Stomach smooth muscle (tissue), 2 donors: ENCODE measurements around the gene FOXJ3.

Source experiments
- H3K27ac ChIP-seq: one replicate; pipeline ENCODE4 v1.7.0; 2013; ENCODE audit warnings: mild to moderate bottlenecking, low read length, inconsistent platforms
- H3K27me3 ChIP-seq, 2 donors: one replicate each; pipeline ENCODE4 v1.7.0; 2013; ENCODE audit warnings: low read length in 2 of 2; ENCODE audit not compliant: insufficient read depth in 2 of 2, control insufficient read depth in 1 of 2
- H3K36me3 ChIP-seq, 2 donors: one replicate each; pipeline ENCODE4 v1.7.0; 2013; ENCODE audit warnings: low read length in 2 of 2; ENCODE audit not compliant: control insufficient read depth in 2 of 2, insufficient read depth in 2 of 2
- H3K4me1 ChIP-seq: one replicate; pipeline ENCODE4 v1.7.0; 2013; ENCODE audit warnings: low read length; ENCODE audit not compliant: control insufficient read depth, insufficient read depth
- H3K4me3 ChIP-seq, 2 donors: one replicate each; pipeline ENCODE4 v1.7.0; 2013; ENCODE audit warnings: low read length in 2 of 2
- H3K9ac ChIP-seq, 2 donors: one replicate each; pipeline ENCODE4 v1.7.0; 2013; ENCODE audit warnings: low read length in 2 of 2, mild to moderate bottlenecking in 1 of 2
- H3K9me3 ChIP-seq, 2 donors: one replicate each; pipeline ENCODE4 v1.7.0; 2013; ENCODE audit warnings: low read length in 2 of 2; ENCODE audit not compliant: control insufficient read depth in 2 of 2
- donor health status: healthy.
- donor health status: Pancreatic carcinoma.

FOXJ3 gene

DNA sequence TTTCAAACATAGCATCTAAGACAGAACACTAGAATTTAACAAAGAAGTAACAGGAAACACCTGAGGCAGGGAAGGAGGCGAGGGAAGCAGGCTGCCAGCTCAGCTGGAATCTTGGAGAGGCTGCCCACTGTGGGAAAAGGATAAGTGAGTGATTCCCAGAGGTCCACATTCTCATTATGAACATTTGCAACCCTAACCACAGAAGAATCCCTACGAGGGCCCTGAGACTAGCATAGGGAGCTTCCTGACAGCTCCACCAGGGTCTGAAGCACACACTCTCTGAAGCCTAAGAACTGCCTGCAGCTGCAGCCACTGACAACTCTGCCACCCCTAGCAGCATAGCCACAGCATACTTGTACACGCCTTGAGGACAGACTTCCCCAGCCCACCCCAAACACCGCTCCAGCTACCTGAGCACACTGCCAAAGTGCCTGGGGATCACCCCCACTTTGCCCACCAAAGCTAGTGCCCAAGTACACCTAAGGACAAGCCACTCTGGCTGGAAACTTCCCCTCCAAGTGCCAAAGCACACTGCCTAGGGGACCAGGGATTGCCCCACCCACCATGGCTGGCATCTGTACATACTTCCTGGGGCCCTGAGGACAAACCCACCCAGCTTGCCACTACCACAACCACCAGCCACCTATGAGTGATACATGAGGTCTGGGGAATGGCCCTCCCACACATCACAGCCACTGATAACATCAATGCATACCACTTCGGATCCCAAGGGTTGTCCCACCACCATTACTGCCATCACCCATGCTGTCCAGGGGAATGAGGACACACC, 93.9 kb downstream of the FOXJ3 start:
- no peaks in the 10 kb centered on the region for H3K27me3 ChIP-seq
- no peaks in the 10 kb centered on the region for H3K4me1 ChIP-seq
- no peak overlapping the region for H3K27ac ChIP-seq
- H3K9ac ChIP-seq: no peak overlapping the region
- peaks cover 0 to 4% of the 10 kb centered on the region in 2 donors for H3K9me3 ChIP-seq
- no peak overlapping the region for H3K4me3 ChIP-seq
- H3K36me3 ChIP-seq: no peaks in the 10 kb centered on the region

DNA sequence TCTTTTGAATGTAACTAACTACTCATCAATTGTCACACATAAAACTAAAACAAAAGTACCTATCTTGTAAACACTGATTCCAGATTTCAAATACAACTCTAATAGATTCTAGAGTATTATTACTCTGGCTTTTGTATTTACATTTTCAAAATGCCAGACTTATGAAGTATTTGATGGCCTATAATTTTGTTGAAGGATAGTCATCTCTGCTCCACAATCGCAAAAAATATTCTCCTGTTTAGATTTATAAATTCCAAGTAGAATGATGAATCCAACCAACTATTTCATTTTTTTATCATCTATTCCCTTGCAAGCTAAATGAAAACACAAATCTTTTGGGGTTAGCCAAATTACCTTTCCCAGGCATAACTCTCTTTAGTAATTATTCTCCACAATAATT, 95.5 kb downstream of the FOXJ3 start:
- Histone ChIP-seq H3K27me3 (no peaks in the 10 kb centered on the region), H3K27ac (no peak overlapping the region), H3K9me3 (peaks cover 0 to 4% of the 10 kb centered on the region in 2 donors), H3K36me3 (no peaks in the 10 kb centered on the region), H3K4me1 (no peaks in the 10 kb centered on the region), H3K9ac (no peak overlapping the region), H3K4me3 (no peak overlapping the region)

DNA sequence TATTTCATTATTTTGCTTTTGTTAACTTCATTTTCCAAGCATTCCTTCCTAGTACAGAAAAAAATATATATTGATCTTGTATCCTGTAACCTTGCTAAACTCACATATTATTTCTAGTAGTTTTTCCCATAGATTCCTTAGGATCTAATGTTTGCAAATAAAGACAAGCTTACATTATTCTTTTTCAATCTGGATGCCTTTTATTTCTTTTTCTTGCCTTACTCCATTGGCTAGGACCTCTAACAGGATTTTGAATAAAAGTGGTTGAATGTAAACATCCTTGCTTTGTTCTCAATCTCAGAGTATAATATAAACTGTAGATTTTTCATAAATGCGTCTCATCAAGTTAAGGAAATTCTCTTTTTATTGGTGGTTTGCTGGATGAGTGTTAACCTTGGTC, 96.0 kb downstream of the FOXJ3 start:
- no peaks in the 10 kb centered on the region for H3K4me1 ChIP-seq
- H3K36me3 ChIP-seq: no peaks in the 10 kb centered on the region
- H3K27me3 ChIP-seq: no peaks in the 10 kb centered on the region
- H3K9me3 ChIP-seq: peaks cover 0 to 4% of the 10 kb centered on the region in 2 donors
- no peak overlapping the region for H3K4me3 ChIP-seq
- no peak overlapping the region for H3K9ac ChIP-seq
- no peak overlapping the region for H3K27ac ChIP-seq

DNA sequence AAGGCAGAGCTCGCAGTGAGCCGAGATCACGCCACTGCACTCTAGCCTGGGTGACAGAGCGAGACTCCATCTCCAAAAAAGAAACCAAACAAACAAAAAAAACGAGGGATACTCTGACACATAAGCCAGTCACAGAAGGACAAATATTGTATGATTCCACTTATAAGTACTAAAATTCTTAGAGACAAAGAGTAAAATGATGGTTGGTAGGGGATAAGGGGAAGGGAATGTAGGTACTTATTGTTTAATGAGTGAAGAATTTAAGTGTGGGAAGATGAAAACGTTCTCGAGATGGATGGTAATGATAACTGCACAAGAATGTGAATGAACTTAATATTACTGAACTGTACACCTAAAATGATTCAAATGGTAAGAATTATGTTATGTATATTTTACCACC, 103.8 kb downstream of the FOXJ3 start:
- no peaks in the 10 kb centered on the region for H3K4me1 ChIP-seq
- H3K4me3 ChIP-seq: no peak overlapping the region
- H3K9me3 ChIP-seq: no peaks in the 10 kb centered on the region
- no peaks in the 10 kb centered on the region for H3K27me3 ChIP-seq
- no peaks in the 10 kb centered on the region for H3K36me3 ChIP-seq
- H3K27ac ChIP-seq: no peak overlapping the region
- H3K9ac ChIP-seq: no peak overlapping the region

DNA sequence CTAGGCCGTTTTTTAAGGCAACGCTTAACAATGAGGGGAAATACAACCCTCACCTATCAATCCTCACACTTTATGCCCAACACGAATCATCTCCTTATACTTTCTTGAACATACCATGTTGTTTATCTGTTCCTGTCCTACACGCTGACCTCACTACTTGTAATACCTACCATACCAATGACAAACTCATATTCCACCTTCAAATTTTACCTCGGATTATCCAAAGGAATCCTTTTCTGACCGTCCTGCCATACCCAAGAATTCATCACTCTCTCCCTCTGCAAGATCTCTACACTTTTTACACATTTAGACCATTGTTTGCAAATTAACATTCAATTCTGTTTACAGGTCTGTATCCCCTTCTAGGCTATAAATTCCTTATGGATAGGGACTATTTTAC, 106.1 kb downstream of the FOXJ3 start:
- H3K36me3 ChIP-seq: no peaks in the 10 kb centered on the region
- H3K9ac ChIP-seq: no peak overlapping the region
- H3K4me1 ChIP-seq: no peaks in the 10 kb centered on the region
- no peak overlapping the region for H3K27ac ChIP-seq
- no peak overlapping the region for H3K4me3 ChIP-seq
- no peaks in the 10 kb centered on the region for H3K9me3 ChIP-seq
- no peaks in the 10 kb centered on the region for H3K27me3 ChIP-seq

DNA sequence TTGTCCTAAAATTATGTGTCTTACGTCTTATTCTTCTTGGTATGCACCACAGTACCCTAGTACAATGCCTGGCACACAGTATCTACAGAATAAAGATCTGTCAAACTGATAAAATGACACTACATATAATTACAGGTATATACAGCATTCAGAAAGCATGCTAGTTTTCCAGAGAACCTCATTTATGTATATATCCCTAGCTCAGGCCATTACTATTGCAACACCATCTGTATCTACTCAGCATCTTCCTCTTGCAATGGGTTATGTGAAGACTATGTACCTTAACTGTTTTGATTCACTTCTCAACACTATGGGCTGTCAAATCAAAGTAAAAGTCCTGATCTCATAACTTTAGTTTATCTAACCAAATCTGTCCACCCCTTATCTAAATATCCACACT, 112.0 kb downstream of the FOXJ3 start:
- Histone ChIP-seq H3K4me3 (no peak overlapping the region), H3K27me3 (no peaks in the 10 kb centered on the region), H3K4me1 (no peaks in the 10 kb centered on the region), H3K9ac (no peak overlapping the region), H3K27ac (no peak overlapping the region), H3K9me3 (no peaks in the 10 kb centered on the region), H3K36me3 (no peaks in the 10 kb centered on the region)

DNA sequence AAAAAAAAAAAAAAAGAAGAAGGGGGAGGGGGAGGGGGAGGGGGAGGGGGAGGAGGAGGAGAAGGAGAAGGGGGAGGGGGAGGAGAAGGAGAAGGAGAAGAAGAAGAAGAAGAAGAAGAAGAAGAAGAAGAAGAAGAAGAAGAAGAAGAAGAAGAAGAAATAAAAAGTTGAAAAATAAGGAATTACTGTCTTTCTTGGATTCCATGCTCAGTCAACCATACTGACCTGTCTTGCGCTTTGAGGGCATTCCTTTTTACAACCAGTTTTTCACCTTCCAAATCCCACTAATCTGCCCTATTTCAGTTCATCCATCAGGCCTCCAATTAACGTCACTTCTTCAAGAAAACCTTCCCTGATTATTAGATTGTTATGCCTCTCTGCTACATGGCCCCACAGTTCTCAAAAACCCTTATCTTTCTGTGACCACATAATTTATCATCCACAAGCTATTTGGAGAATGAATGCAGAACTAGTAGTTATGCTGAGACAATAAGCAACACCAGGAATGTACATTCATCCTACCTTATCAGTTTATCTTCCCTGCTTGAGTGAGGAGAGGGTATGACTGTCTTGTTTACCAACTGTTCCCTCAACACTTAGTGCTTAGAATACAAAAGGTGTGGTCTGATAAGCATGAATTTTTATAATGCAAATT, 113.0 kb downstream of the FOXJ3 start:
- Histone ChIP-seq H3K4me1 (no peaks in the 10 kb centered on the region), H3K27ac (no peak overlapping the region), H3K36me3 (no peaks in the 10 kb centered on the region), H3K4me3 (no peak overlapping the region), H3K9ac (no peak overlapping the region), H3K9me3 (no peaks in the 10 kb centered on the region), H3K27me3 (no peaks in the 10 kb centered on the region)

DNA sequence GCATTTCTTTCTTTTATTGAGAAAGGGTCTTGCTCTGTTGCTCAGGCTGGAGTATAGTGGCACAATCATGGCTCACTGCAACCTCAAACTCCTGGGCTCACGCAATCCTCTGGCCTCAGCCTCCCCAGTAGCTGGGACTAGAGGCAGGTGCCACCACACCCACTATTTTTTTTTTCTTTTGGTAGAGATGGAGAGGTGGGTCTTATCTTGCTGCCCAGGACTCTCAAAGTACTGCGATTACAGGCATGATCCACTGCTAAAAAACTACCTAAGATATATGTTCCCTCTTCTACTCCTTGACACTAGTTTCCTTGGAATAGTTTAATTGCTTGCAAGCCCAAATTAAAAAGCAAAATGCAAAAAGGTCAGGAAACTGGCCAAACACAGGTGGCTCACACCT, 113.6 kb downstream of the FOXJ3 start:
- Histone ChIP-seq H3K36me3 (no peaks in the 10 kb centered on the region), H3K27ac (no peak overlapping the region), H3K4me1 (no peaks in the 10 kb centered on the region), H3K9me3 (no peaks in the 10 kb centered on the region), H3K9ac (no peak overlapping the region), H3K4me3 (no peak overlapping the region), H3K27me3 (no peaks in the 10 kb centered on the region)

DNA sequence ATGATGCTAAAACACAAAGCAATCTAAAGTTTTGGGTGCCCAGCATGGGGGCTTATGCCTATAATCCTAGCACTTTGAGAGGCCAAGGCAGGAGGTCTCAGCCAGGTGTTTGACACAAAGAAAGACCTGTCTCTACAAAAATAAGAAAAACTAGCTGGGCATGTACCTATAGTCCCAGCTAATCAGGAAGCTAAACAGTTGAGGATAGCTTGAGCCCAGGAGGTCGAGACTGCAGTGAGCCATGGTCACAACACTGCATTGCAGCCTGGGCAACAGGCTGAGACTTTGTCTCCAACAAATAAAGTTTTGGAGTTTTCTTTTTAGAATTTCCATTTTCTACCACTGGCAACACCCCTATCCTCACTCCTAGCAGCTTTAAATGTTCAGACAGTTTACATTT, 115.4 kb downstream of the FOXJ3 start:
- no peak overlapping the region for H3K27ac ChIP-seq
- no peak overlapping the region for H3K9ac ChIP-seq
- H3K4me1 ChIP-seq: no peaks in the 10 kb centered on the region
- no peaks in the 10 kb centered on the region for H3K9me3 ChIP-seq
- no peaks in the 10 kb centered on the region for H3K36me3 ChIP-seq
- no peak overlapping the region for H3K4me3 ChIP-seq
- H3K27me3 ChIP-seq: no peaks in the 10 kb centered on the region

DNA sequence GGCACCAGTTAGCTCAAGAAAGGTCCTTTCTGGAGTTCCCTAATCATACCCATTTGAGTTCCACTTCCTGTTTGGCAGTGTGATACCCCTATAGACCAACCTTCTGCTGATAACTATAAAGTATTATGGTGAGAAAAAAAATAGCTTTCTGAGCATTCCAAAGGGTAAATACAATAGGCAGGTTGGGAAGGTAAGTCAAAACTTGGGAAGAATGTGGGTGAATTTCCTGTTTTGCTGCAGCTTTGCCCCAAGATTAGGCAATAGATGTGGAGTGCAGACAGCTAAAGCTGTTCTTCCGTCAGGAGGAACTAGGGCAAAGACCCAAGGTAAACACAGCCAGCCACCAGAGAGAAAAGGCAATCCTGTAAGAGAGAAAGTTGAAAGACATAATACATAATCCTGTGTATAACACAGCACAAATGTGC, 120.6 kb downstream of the FOXJ3 start:
- Histone ChIP-seq H3K4me1 (peaks cover 2% of the 10 kb centered on the region), H3K27me3 (no peaks in the 10 kb centered on the region), H3K4me3 (no peak overlapping the region), H3K27ac (no peak overlapping the region), H3K9me3 (no peaks in the 10 kb centered on the region), H3K36me3 (no peaks in the 10 kb centered on the region), H3K9ac (no peak overlapping the region)

DNA sequence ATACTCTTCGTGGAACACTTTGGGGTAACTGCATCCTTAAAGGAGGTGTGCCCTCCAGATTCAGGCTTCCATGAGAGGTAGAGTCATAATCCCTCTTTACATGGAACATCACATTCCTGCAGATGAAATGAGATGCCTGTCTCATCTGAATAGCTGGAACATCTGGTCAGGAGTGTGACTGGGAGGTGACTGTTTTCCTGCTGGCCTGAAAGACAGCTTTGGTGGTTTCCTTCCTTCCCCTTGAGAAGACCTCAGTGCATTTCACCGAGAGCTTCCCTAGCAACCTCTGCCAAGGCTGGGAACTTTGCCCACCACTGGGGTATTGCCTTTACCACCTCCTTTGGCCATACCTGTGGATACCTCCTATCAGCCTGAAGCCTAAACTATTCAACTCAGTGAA, 123.8 kb downstream of the FOXJ3 start:
- H3K4me1 ChIP-seq: peaks cover 2% of the 10 kb centered on the region
- no peak overlapping the region for H3K27ac ChIP-seq
- H3K36me3 ChIP-seq: no peaks in the 10 kb centered on the region
- H3K27me3 ChIP-seq: no peaks in the 10 kb centered on the region
- no peak overlapping the region for H3K4me3 ChIP-seq
- H3K9ac ChIP-seq: no peak overlapping the region
- H3K9me3 ChIP-seq: no peaks in the 10 kb centered on the region
